NAMALWA (cell line): ENCODE data around the gene CREB3L1.
A peak's percentile ranks its signal among the peaks of the same experiment; 100 is the strongest.

Experiments
- DNase-seq: peaks from one replicate; pipeline ENCODE4 v3.0.0-alpha.2; 2015; ENCODE audit warnings: low spot score

CREB3L1 gene

DNA sequence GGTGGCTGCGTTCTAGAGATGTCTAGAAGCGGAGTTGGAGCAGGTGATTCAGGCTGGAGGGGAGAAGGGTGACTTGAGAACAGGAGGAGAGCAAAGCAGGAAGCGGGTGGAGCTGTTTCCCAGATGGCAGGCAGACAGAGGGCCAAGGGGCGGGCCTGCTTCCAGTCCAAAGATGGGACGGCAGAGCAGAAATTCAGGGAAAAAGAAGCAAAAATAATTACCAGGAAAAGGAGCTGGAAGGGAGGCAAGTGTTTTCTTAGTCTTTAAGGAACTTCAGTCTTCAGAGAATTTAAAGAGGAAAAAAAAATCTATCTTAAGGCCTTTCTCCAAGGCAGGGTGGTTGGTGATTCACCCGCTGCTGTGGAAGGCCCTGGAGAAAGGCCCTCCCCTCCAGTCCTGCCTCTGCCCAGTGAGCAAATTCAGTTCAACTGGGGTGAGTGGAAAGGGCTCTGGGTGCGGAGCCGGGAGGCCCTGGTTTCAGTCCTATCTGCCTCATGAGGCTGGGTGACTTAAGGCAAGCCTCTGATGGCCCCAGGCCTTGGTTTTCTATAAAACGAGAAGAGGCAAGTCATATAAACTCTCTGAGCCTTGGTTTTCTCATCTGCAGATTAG is 4.5 kb upstream of the CREB3L1 start:
- DNase-seq = no peak

DNA sequence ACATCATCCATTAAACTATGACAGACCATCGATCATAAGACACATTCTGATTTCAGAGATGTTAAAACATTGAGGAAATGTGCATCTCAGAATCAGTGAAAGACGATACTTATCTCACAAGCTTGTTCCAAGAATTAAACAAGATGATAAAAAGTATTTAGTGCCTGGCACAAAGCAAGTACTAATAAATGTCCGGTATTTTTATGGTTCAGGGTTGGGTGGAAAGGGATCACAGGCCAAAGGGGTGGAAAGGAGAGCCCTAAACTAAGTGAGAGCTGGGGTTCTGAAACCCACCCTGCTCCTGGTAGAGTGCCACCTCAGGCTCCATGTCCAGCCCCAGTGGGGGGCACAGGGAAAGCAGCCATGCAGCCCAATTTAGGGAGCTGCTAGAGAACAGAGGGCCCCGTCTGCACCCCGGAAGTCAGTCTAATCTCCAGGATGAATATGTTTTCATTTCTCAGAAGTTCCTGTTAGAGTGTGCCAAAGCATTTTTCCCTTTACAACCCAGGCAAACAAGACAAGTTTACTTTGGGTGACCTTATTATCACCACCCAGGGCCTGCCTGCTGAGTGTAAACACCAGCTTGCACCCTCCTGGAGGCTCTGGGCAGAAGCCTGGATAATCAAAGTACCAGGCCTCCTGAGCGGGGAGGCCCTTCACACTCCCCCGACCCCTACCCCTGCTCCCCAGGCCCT is 3.8 kb upstream of the CREB3L1 start:
- DNase-seq = no peak

DNA sequence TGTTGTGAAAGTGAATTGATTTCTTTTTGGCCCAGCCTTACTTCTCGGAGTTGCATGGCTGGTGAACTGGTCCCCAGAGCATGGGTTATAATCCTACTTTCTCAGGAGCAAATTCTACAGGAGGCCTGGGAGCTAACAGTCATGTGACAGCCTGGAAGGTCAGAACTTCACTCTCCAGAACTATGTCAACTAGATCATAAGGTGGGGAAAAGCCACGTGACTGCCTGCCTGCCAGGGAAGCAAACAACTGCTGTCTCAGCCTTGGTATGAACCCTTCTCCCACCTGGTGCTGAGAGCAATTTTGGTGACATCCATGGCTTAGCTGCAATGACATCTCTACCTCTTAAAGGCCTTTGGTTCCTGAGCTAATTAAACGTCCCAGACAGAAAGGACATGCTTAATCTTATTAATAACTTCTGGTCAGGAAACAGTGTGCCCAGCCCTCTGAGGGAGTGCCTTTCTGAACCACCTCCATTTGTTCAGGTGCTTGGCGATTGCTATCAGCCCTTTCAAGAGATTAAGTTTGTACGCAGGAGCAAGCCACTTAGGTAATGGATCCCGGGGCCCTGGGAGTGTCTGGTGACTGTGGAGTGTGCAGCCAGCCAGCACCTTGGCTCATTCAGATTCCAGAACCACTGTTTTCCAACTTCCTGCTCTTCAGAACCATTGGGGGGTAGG is 1.4 kb upstream of the CREB3L1 start:
- DNase-seq = no peak

DNA sequence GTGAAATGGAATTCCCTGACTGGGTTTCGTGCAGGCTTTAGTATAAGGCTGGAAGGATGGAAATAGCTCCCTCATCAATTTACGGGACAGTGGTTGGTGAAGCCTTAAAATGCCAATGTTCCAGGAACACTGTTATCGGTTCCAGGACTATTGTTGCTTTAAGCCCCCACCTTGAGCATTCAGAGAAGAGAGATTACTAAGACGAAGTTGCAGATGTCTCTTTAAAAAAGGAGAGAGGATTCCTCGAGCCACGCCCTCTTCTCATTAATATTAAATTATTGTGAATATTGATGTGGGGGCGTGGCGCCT is 195 bp upstream of the CREB3L1 start:
- DNase-seq = no peak

DNA sequence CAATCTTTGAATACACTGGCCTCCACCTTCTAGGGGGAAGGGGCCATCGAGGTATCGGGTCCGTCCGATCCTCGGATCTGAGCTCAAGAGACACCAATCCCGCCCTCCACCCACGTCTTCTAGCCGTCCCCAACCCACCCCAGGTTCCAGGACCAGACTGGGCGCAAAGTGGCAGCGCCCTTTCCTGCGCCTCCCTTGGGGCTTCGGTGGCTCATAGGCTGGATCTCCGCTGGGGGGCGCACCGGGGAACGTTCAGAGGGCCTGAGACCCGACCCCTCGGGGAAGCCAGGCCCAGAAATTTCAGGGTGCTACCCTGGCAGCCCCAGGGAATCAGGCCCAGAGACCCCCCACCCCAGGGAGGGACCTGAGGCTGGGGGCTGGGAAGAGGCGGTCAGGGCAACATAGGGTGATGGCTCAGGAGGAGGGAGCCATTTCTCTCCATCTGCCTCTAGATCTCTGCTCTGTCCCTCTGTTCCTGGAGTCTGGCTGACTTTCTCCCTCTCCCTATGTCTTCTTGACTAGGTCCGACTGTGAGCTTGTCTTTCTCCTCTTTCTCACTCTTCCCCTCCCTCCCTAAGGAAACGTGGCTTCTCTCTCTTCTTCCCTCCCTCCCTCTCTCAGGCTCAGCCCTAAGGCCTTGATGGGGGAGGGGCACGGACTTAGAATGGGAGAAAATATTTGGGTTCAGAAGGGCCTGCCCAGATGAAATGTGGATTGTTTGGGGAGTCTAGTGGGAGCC is 1.1 kb downstream of the CREB3L1 start:
- DNase-seq = no peak

DNA sequence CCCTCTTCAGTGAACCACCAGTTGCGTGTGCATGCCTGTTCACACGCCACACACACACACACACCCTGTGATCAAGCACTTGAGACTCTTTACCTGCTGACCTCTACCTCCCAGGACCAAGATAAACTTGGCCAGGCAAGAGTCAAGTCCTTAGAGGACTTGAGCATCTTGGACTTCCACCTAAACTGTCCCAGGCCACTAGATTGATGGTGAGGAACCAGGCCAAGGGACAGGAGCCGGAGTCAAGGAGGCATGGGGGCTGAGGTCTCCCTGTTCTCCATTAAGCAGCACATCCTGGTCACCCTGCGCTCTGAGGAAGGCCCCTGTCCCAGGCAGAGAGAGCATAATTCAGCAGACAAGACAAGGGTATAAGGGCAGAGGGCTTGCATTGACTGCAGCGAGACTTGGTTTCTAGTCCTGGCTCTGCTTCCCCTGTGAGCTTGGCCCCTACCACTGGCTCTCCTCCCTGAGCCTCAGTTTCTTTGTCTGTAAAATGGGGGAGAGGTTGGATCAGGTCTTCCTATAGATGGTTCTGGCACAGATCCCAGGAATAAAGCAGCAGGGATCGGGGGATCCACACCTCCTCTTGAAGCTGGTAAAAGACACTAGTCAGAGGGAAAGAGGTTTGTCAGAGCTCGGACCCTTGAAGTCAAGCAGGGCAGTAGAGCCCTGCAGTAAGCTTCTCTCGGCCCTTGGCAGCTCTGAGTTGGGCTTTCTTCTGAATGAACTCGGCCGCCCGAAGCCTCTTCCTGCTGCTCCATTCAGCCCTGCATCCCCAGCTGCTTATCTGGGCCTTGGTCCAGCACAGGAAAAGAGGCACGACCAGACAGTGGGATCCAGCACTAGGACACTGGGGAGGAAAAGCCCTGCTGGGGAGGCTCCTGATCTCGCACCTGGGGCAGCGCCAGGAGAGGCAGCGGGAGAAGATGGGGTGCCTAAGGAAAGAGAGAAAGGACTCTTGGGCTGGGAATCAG is 2.0 kb downstream of the CREB3L1 start:
- DNase-seq = no peak

DNA sequence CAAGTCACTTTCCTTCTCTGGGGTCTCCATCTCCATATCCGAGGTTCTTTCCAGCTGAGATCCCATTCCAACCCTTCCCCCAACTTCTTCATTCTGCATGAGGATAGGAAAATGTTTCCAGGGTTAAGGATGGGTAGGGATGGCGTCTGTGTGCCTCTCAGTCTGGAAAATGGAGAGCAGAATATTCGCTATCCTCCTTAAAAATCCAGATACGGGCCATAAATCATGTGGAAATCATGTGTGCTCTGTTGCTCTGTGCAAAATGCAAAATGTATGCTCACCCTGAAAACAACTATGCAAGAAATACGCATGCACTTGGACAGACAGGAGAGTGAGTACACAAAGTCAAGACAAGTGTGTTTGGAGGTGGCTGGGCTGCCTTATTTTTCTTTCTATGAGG is 3.2 kb downstream of the CREB3L1 start:
- DNase-seq = no peak

DNA sequence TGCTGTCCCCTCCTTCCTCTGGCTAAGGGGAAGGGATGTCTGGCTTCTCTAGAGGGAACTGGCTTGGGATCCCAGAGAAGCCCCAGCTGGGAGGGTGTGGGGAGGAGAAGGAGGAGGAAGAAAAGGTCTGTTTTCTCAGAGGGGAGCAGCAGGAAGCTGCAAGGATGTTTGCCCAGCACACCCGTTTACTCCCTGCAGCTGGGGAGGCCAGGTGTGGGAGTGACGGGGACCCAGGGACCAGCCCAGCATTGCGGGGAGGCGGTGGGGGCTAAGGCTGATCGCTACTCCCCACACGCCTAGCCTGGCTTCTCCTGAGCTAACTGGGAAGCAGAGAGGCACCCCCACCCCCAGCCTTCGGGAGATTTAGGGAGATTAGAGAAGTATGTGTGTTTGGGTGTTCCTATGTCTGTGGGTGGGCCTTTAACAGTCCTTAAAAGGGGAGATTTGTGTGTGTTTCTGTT is 3.9 kb downstream of the CREB3L1 start:
- peak; percentile 28 for DNase-seq

DNA sequence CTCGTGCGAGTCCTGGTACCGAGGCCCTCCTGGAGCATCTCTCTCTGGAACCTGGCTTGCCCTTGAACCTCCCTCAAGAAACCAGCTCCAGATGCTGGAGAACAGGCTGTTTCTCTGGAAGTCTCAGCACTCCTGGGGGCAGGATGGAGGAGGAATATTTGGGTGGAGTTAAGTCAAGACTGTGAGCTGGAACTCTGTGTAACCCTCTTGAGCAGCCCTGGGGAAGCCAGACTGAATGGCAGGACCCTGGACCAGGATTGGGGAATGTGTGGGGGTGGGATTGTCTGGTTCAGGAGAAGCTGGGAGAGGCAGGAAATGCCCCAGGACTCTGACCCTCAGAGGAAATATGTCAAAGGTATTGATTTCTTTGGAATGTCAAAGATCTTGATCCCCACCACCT is 7.7 kb downstream of the CREB3L1 start:
- DNase-seq = no peak

DNA sequence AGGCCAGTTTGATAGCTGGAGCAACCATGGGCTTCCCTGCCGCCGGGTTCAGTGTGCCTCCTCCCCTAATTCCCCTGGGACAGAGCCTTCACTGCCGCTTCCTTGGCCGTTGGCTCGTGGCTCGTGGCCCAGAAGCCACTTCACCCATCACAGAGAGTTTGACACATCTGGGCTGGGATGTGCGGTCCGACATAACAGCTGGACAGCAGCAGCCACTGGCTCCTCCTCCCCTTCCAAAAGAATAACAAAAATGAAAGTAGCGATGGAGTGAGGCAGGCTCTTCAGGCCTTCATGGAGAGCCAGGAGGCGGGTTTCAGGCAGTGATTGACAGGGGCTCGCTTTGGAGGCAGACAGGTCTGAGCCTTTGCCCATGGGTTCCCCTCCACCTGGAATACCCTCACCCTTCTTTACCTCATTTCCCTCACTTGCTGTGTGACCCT is 8.2 kb downstream of the CREB3L1 start:
- DNase-seq = no peak

DNA sequence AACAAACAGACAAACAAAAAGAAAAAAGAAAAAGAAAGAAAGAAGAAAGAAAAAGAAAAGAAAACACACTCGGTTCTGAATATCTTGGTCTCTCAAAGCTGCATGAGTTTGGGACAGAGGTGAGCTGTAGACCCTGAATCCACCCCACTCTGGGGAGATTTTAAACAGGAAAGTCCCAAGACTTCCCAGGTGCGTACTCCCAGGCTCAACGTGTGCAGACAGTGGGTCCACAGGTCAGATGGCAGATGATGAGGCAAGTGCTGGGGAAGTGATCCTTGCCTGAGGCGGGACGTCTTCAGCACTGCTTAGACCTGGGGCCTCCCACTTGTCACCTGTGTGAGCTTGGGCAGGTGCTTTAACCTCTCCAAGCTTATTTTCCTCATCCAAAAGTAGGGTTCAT is 9.3 kb downstream of the CREB3L1 start:
- no peak for DNase-seq

DNA sequence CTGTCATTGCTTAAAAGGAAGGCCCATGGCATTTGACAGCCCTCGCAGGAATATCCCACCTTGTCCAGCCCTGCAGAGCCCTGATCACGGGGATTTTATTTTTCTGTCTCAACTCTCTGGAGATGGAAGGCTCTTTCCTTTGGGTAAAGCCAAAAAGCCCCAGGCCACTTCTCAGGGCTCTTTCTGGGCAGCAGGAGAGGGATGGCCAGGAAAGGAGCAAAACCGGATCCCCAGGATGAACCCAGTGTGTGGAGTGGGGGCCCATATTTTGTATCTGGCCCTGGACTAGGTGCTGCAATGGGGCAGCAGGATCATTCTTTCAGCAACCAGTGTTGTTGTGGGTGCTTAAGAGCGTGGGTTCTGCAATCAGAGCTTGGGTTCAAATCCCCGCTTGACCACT is 11.0 kb downstream of the CREB3L1 start:
- no peak for DNase-seq

DNA sequence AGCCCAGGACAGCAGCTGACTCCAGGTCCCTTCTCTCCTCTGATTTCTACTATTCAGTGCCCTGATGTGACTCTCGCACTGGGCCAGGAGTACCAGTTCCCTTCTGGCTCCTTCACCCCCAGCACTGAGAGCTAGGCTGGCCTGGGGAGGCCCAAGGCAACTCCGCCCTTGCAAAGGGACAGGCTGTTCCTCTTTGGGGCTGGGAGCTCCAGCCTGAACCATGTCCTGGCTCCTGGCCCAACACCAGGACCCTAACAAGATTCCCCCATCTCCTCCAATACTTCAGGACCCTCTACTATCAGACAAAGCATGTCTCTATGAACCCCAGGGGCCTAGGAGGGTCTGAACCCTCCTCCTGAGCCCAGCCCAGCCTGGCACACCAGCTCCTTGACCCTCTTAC is 12.5 kb downstream of the CREB3L1 start:
- no peak for DNase-seq

DNA sequence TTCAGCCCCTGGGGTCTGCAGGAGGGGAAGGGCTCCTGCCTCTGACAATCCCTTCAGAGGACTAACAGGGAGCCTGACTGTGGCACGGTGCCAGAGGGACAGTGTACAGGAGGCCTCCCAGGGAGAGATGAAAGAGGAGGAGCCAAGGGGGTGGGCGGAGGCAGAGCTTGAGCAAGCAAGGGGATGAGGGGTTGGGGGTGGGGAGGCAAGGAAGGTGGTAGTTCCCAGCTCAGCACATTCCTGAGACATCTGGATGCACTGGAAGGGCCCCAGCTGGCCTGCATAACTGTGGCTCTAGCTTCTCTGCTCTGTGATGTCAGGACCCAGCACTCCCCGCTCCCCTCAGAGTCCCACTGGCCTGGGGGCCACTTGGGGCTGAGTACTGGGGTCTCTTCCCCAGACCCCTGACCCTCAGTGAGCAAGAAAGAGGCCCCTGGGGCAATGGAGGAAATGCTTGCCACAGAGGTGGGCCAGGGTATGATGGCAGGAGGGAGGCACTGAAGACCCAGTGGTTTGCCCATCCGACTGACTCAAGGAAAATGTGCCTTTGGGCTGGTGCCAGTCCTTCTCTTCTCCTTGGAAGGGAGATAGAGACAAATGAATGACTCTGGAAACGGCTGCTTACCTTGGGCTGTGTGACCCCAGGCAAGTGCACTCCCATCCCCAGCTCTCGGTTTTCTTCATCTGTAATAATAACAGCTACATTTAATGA is 13.3 kb downstream of the CREB3L1 start:
- DNase-seq = no peak

DNA sequence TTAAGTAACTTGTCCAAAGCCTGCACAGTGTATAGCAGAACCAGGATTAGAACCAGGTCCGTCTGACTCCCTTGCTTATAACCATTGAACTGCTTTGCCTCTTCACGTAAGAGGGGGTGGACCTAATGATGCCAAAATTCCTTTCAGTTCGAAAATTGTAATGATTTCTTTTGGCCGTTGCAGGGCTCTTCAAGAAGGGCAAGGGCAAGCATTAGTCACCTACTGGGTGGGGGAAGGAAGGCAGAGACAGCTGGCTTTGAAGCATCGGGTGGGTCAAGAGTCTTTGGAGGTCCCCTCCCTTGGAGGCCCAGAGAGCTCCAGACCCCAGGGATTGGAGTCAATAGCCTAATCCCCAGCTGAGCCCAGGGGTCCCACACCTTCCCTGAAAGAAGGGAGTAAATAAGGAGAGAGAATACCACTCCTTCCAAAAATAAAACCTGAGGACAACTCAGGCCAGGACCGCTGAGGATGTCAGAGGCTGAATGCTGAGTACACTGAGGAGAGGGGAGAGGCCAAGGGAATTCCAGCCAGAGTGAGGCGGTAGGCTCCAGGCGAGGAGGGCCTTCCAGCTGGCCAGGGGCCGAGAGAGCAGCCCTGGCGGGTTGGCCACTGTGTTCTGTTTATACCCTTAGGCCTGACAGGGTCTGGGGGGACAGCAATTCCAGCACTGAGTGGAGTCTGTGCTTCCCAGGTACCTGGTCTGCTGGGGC is 14.1 kb downstream of the CREB3L1 start:
- no peak for DNase-seq

DNA sequence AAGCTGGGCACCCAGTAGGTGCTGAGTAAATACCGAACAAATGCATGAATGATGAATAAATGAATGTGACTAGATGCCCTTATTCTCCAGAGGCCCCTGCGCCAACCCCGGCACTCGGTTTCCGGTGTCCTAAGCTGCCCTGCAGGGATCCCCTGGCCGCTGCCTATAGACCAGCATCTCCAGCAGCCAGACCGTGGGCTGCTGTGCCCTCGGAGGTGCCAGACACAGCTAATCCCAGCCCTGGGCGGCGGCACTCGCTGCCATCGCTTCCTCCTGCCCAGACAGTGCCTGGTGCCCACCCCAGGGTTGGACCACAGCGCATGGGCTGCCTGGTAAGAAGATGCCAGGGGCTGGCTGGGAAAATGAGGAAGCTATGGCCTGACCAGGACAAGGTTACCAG is 15.6 kb downstream of the CREB3L1 start:
- DNase-seq = no peak

DNA sequence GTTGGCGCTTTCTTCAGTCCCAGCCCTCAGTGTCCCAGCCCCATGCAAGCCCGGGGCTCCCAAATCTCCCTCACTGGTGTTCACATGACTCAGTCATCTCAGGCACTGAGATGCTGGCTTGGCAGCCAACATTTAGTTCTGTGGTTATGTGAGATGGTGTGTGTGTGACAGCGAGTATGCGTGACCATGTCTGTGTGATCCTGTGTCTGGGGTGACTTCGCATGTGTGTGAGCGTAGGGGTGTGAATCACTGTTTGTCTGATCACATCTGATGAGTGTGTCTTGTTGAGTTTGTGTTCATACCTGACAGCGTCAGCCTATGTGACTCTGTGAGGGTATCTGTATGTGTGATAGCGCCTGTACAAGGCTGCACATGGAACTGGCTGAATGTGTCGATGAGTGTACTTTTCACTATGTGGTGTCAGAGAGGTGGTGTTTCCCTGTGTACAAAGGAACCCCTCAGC is 16.2 kb downstream of the CREB3L1 start:
- no peak for DNase-seq

DNA sequence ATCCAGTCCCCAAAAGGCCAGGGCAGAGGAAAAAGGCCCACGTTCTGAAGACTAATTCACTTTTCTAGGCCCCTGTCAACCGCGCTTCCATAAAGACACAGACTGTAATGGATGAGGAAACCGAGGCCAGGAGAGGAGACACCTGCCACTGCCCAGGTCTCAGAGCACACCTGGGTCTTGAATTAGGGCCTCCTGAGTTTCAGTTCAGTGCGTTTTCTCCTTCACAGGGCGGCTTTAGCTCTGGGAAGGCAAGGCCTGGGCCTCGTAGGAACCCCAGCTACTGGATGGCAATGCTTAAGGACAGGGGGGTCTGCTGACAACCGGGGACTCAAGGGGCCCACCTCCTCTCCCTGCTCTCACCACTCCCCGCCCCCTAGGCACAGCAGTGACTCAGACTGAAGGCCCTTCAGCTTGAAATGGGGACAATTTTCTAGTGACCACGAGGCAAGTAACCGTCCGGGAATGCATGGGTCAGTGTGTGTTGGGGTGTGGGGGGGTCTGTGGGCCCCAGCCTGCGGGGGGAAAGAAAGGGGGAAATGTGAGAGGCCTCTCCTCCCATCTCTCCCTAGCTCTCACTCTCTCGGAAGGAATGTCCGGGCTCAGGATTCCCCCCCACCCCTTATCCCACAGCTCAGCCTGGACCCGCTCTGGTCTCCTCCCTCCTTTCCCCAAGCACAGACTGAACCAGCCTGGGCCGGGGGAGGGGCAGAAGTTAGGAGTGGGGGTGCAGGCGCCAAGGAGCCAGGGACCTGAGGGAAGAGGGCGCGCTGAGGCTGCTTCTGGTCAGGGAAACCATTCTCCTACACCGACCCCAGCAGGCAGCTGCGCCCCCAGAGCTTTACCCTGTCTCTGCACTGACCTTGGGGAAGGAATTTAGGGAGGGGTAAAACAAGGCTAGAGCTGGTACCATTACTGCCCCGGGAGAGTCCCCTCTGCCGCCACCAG is 17.2 kb downstream of the CREB3L1 start:
- DNase-seq = no peak
